ENCODE data around the gene ZNF784. TPM values are rescaled to one million over a fixed set of nuclear protein-coding genes. Genes with fewer than 3 reads are reported as not detected.

ZNF784 gene
- total and polyA plus RNA-seq, 10 of the 15 experiments (the other 5 are each of a cell fraction or from before 2014, with no cell fraction given) = 0.10 to 5.2 (median 1.8) TPM

- ChIA-PET SMC1A (ENCODE audit: uncharacterized antibody, unreplicated experiment) (no interaction called here), POLR2A (no interaction called here), CTCF (no interaction called here), RAD21 (ENCODE audit: unreplicated experiment) (no interaction called here)
- H4K20me1 ChIP-seq (ENCODE audit: control insufficient read depth, insufficient read depth) = peaks cover 21% of the 10 kb centered on the region
- no peaks in the 10 kb centered on the region for H3K9me3 ChIP-seq (replicated peaks; ENCODE audit: control insufficient read depth, insufficient read depth, low read length)
- in situ Hi-C loops (cut with MboI) (loop anchor here (25.0 kb wide), 1 partner anchor 1530 kb away; the partner anchor contains the start of gene CNOT3), intact Hi-C loops (cut with micrococcal nuclease; ENCODE audit: unreplicated experiment) (no loop called here)
- peaks cover 20% of the 10 kb centered on the region for H3K79me2 ChIP-seq (ENCODE audit: control insufficient read depth, insufficient read depth, low read length)
- WGBS (ENCODE audit: insufficient coverage, insufficient replicate concordance, low lambda C conversion rate, missing lambda C conversion rate) = 94% methylated on average over 4 of the region's 4 CpGs
- no TSS peak for BruUV-seq (replicated peaks)
- no peak overlapping the region for H3K27ac ChIP-seq (ENCODE audit: control insufficient read depth, insufficient read depth)
- H3K9ac ChIP-seq (ENCODE audit: control insufficient read depth, insufficient read depth, low read length) = no peak overlapping the region
- FAIRE-seq = no peak
- no peak for ATAC-seq
- peaks cover 44 to 68% of the 10 kb centered on the region in 2 experiments for H3K36me3 ChIP-seq (ENCODE audit: control insufficient read depth in 2 of 2, insufficient read depth in 2 of 2, low read length in 1 of 2)
- H3K4me1 ChIP-seq (ENCODE audit: control insufficient read depth, insufficient read depth, low read length) = no peaks in the 10 kb centered on the region
- no peak overlapping the region for H2AFZ ChIP-seq (ENCODE audit: control insufficient read depth, low read depth, low read length)
- no peaks in the 10 kb centered on the region for H3K27me3 ChIP-seq (replicated peaks in 1 of 2; ENCODE audit: control insufficient read depth in 2 of 2, insufficient read depth in 2 of 2, low read length in 1 of 2)
- H3K4me2 ChIP-seq (ENCODE audit: control insufficient read depth, insufficient read depth) = no peak overlapping the region
- no peak overlapping the region for H3K4me3 ChIP-seq
- DNase-seq (ENCODE audit: low read depth, low spot score) = no peak
- TF ChIP-seq BHLHE40 (IDR thresholded peaks at IDR 0.05; ENCODE audit: borderline replicate concordance in 1 of 2, low read depth in 2 of 2, low read length in 1 of 2) (no peak), ZBED1 (IDR thresholded peaks at IDR 0.05; ENCODE audit: borderline replicate concordance) (no peak), SPI1 (IDR thresholded peaks at IDR 0.05; ENCODE audit: borderline replicate concordance, insufficient read depth, low read depth, low read length) (no peak), MYB (IDR thresholded peaks at IDR 0.05; ENCODE audit: borderline replicate concordance, low read depth, low read length) (no peak), BACH1 (IDR thresholded peaks at IDR 0.05; ENCODE audit: borderline replicate concordance) (no peak), ZNF622 (IDR thresholded peaks at IDR 0.05) (no peak)
Measured at GRCh38 chr19:55667006-55667381, 42.6 kb upstream of the ZNF784 start.

DNA sequence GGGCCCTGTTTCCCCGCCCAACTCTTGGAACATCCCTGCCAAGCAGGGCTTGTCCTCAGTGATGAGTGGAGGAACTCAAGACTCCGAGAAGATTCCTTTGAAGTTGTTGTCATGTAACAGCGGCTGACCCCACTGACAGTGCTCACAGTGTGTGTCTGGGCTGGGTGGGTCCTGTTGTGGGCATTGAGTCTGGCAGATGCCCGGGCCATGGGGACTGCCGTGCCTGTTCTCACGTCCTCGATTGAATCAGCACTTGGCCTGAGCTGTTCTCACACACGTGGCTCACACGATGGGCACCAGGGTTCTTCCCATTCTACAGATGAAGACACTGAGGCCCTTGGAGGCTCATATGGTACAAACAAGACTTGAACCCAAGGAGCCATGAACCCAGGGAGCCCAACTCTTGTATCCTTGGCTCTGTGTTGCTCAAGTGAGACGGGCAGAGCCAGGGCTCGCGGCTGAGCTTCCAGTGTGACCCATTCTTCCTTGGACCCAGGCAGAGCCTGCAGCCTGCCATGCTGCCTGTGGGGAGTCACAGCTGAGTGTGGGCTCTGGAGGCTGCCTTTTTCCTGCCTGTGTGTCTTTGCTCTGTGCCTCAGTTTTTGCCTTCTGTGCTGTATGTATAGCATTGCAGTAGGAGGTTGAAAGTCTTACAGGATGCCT is 42.1 kb upstream of the ZNF784 start:
- Histone ChIP-seq H4K20me1 (ENCODE audit: control insufficient read depth, insufficient read depth) (peaks cover 21% of the 10 kb centered on the region), H3K4me1 (ENCODE audit: control insufficient read depth, insufficient read depth, low read length) (no peaks in the 10 kb centered on the region), H3K27ac (ENCODE audit: control insufficient read depth, insufficient read depth) (no peak overlapping the region), H3K9ac (ENCODE audit: control insufficient read depth, insufficient read depth, low read length) (no peak overlapping the region), H3K79me2 (ENCODE audit: control insufficient read depth, insufficient read depth, low read length) (peaks cover 20% of the 10 kb centered on the region), H2AFZ (ENCODE audit: control insufficient read depth, low read depth, low read length) (no peak overlapping the region), H3K36me3 (ENCODE audit: control insufficient read depth in 2 of 2, insufficient read depth in 2 of 2, low read length in 1 of 2) (peaks cover 42 to 72% of the 10 kb centered on the region in 2 experiments), H3K27me3 (replicated peaks in 1 of 2; ENCODE audit: control insufficient read depth in 2 of 2, insufficient read depth in 2 of 2, low read length in 1 of 2) (no peaks in the 10 kb centered on the region), H3K4me3 (no peak overlapping the region), H3K9me3 (replicated peaks; ENCODE audit: control insufficient read depth, insufficient read depth, low read length) (no peaks in the 10 kb centered on the region), H3K4me2 (ENCODE audit: control insufficient read depth, insufficient read depth) (no peak overlapping the region)
- ChIA-PET SMC1A (ENCODE audit: uncharacterized antibody, unreplicated experiment) (no interaction called here), POLR2A (no interaction called here), CTCF (no interaction called here), RAD21 (ENCODE audit: unreplicated experiment) (no interaction called here)
- DNase-seq (ENCODE audit: low read depth, low spot score) (no peak), FAIRE-seq (no peak), ATAC-seq (no peak)
- WGBS (ENCODE audit: insufficient coverage, insufficient replicate concordance, low lambda C conversion rate, missing lambda C conversion rate) = 88% methylated on average over 12 of the region's 12 CpGs
- in situ Hi-C loops (cut with MboI) = loop anchor here (25.0 kb wide), 1 partner anchor 1529 kb away; the partner anchor contains the start of gene CNOT3
- TF ChIP-seq CHD2 (IDR thresholded peaks at IDR 0.05; ENCODE audit: borderline replicate concordance, low read depth, low read length) = no peak
- TF ChIP-seq CHD4 (IDR thresholded peaks at IDR 0.05) = no peak
- TF ChIP-seq NBN (IDR thresholded peaks at IDR 0.05) = no peak
- TF ChIP-seq MEF2A (IDR thresholded peaks at IDR 0.05; ENCODE audit: insufficient read depth, low read depth, low read length) = no peak
- BruUV-seq (replicated peaks) = no TSS peak
- intact Hi-C loops (cut with micrococcal nuclease; ENCODE audit: unreplicated experiment) = no loop called here
